H9 (cell line): ENCODE results near the gene CELF4. TPM values are rescaled to one million over a fixed set of nuclear protein-coding genes. Genes with fewer than 3 reads are reported as not detected.

Experiments
- DNase-seq: peaks from one replicate; pipeline ENCODE4 v3.0.0-alpha.2; 2017
- H2AFZ ChIP-seq: one replicate; pipeline ENCODE4 v1.6.1; 2013; ENCODE audit warnings: mild to moderate bottlenecking, low read length, control low read depth, moderate library complexity
- H2AK5ac ChIP-seq: 2 replicates; pipeline ENCODE4 v1.6.1; 2013; ENCODE audit warnings: low read length, control low read depth, mixed read lengths; ENCODE audit not compliant: insufficient read length
- H2BK120ac ChIP-seq: one replicate; pipeline ENCODE4 v1.6.1; 2013; ENCODE audit warnings: low read depth, mild to moderate bottlenecking, low read length, control low read depth, inconsistent platforms; ENCODE audit not compliant: poor library complexity, severe bottlenecking
- H2BK12ac ChIP-seq: 2 replicates; pipeline ENCODE4 v1.6.1; 2013; ENCODE audit warnings: low read length, control low read depth, mixed read lengths, low read depth; ENCODE audit not compliant: insufficient read length
- H2BK15ac ChIP-seq: 2 replicates; pipeline ENCODE4 v1.6.1; 2013; ENCODE audit warnings: low read depth, low read length, control low read depth
- H2BK20ac ChIP-seq: one replicate; pipeline ENCODE4 v1.6.1; 2013; ENCODE audit warnings: low read depth, mild to moderate bottlenecking, low read length, control low read depth, inconsistent platforms; ENCODE audit not compliant: poor library complexity, severe bottlenecking
- H2BK5ac ChIP-seq: 2 replicates; pipeline ENCODE4 v1.6.1; 2013; ENCODE audit warnings: low read length, control low read depth, mixed read lengths; ENCODE audit not compliant: insufficient read length
- H3K14ac ChIP-seq: 2 replicates; pipeline ENCODE4 v1.6.1; 2013; ENCODE audit warnings: low read length, control low read depth; ENCODE audit not compliant: insufficient read depth
- H3K18ac ChIP-seq: 2 replicates; pipeline ENCODE4 v1.6.1; 2013; ENCODE audit warnings: low read depth, mild to moderate bottlenecking, mixed read lengths, low read length, control low read depth; ENCODE audit not compliant: insufficient read length
- H3K23ac ChIP-seq: 2 replicates; pipeline ENCODE4 v1.6.1; 2013; ENCODE audit warnings: low read length, control low read depth, mixed read lengths, low read depth; ENCODE audit not compliant: insufficient read length
- H3K23me2 ChIP-seq: 2 replicates; pipeline ENCODE4 v1.6.1; 2013; ENCODE audit warnings: low read depth, mild to moderate bottlenecking, mixed read lengths, low read length, control low read depth; ENCODE audit not compliant: insufficient read length, poor library complexity, severe bottlenecking
- H3K27ac ChIP-seq: 2 replicates; pipeline ENCODE4 v1.5.1; 2013; ENCODE audit warnings: low read length, control low read depth, mixed read lengths, low read depth; ENCODE audit not compliant: insufficient read length
- H3K27me3 ChIP-seq: 2 replicates; pipeline ENCODE4 v1.6.1; 2013; ENCODE audit warnings: low read length, control low read depth, inconsistent platforms; ENCODE audit not compliant: insufficient read depth
- H3K4ac ChIP-seq: 2 replicates; pipeline ENCODE4 v1.6.1; 2013; ENCODE audit warnings: low read depth, mild to moderate bottlenecking, control low read depth, inconsistent platforms, low read length, moderate library complexity
- H3K4me1 ChIP-seq: 2 replicates; pipeline ENCODE4 v1.6.1; 2013; ENCODE audit warnings: low read length, control low read depth, inconsistent platforms; ENCODE audit not compliant: insufficient read depth
- H3K4me2 ChIP-seq: 2 replicates; pipeline ENCODE4 v1.6.1; 2013; ENCODE audit warnings: low read length, control low read depth, mixed read lengths; ENCODE audit not compliant: insufficient read length, insufficient read depth
- H3K56ac ChIP-seq: 2 replicates; pipeline ENCODE4 v1.6.1; 2013; ENCODE audit warnings: low read depth, mild to moderate bottlenecking, mixed read lengths, low read length, control low read depth; ENCODE audit not compliant: insufficient read length
- H3K79me1 ChIP-seq: 2 replicates; pipeline ENCODE4 v1.6.1; 2013; ENCODE audit warnings: low read depth, mild to moderate bottlenecking, moderate library complexity, low read length, control low read depth, inconsistent platforms; ENCODE audit not compliant: insufficient read depth, poor library complexity, severe bottlenecking
- H3K79me2 ChIP-seq: 2 replicates; pipeline ENCODE4 v1.6.1; 2013; ENCODE audit warnings: low read length, control low read depth, inconsistent platforms; ENCODE audit not compliant: insufficient read depth
- H3K9ac ChIP-seq: 2 replicates; pipeline ENCODE4 v1.6.1; 2013; ENCODE audit warnings: low read length, control low read depth, mixed read lengths; ENCODE audit not compliant: insufficient read length; ENCODE audit errors: extremely low read depth
- H3K9me3 ChIP-seq: one replicate; pipeline ENCODE4 v1.6.1; 2013; ENCODE audit warnings: low read depth, low read length, inconsistent platforms; ENCODE audit not compliant: control insufficient read depth
- H3T11ph ChIP-seq: one replicate; pipeline ENCODE4 v1.6.1; 2013; ENCODE audit warnings: mild to moderate bottlenecking, low read length, control low read depth, inconsistent platforms
- H4K20me1 ChIP-seq: one replicate; pipeline ENCODE4 v1.6.1; 2013; ENCODE audit not compliant: control insufficient read depth, insufficient read length, insufficient read depth
- H4K5ac ChIP-seq: 2 replicates; pipeline ENCODE4 v1.6.1; 2013; ENCODE audit warnings: low read depth, mild to moderate bottlenecking, mixed read lengths, low read length, control low read depth; ENCODE audit not compliant: insufficient read length
- H4K8ac ChIP-seq: replicated peaks from 2 replicates; pipeline ENCODE4 v1.6.1; 2013; ENCODE audit warnings: low read length, control low read depth, mixed read lengths, low read depth; ENCODE audit not compliant: insufficient read length
- H4K91ac ChIP-seq: 2 replicates; pipeline ENCODE4 v1.6.1; 2013; ENCODE audit warnings: low read depth, mild to moderate bottlenecking, moderate library complexity, mixed read lengths, low read length, control low read depth; ENCODE audit not compliant: insufficient read length
- H3K27ac Mint-ChIP-seq, 3 experiments: 2 replicates in 2 of 3; 3 replicates in 1 of 3; pipeline ENCODE4 v1.8.0; 2020 to 2021; ENCODE audit warnings: mixed read lengths in 3 of 3, mild to moderate bottlenecking in 1 of 3, moderate library complexity in 1 of 3
- H3K27me3 Mint-ChIP-seq: 2 replicates; pipeline ENCODE4 v1.8.0; 2021; ENCODE audit warnings: low read depth, mild to moderate bottlenecking, moderate library complexity, mixed read lengths
- H3K36me3 Mint-ChIP-seq, 3 experiments: 2 replicates in 2 of 3; 3 replicates in 1 of 3; pipeline ENCODE4 v1.8.0; 2020 to 2021; ENCODE audit warnings: low read depth in 3 of 3, mixed read lengths in 3 of 3; ENCODE audit not compliant: insufficient read depth in 1 of 3
- H3K4me1 Mint-ChIP-seq, 2 experiments: 2 replicates each; pipeline ENCODE4 v1.8.0; 2020; ENCODE audit warnings: mixed read lengths in 2 of 2
- H3K4me3 Mint-ChIP-seq, 2 experiments: 2 replicates in 1 of 2; 3 replicates in 1 of 2; pipeline ENCODE4 v1.8.0; 2020 to 2021; ENCODE audit warnings: mild to moderate bottlenecking in 2 of 2, mixed read lengths in 2 of 2, moderate library complexity in 1 of 2
- H3K9me3 Mint-ChIP-seq, 2 experiments: 2 replicates in 1 of 2; 3 replicates in 1 of 2; pipeline ENCODE4 v1.8.0; 2020; ENCODE audit warnings: mild to moderate bottlenecking in 2 of 2, mixed read lengths in 2 of 2, moderate library complexity in 1 of 2
- CTCF ChIP-seq: fragments of 200-600 bp; sonication (generic); conservative IDR thresholded peaks from 3 replicates; pipeline ENCODE4 v1.8.0; 2021; ENCODE audit warnings: antibody characterized with exemption, mild to moderate bottlenecking
- WGBS: extraction: QIAGEN DNeasy Blood & Tissue Kit; methylation state at CpG from one replicate; pipeline ENCODE4 v1.1.7; 2013; ENCODE audit warnings: missing lambda C conversion rate, low lambda C conversion rate, mixed read lengths; ENCODE audit not compliant: insufficient read length; ENCODE audit errors: extremely low coverage; 5-methylcytosine and 5-hydroxymethylcytosine counted together
- total RNA-seq: library from RNA; stranded (reverse); gene quantifications from 2 replicates; pipeline ENCODE4 v1.2.1, GENCODE V29; 2021

The CELF4 gene
- total RNA-seq, 1 experiment from 2014 or later: 1.1 TPM

- no peak overlapping the region for H3K4ac ChIP-seq
- Mint-ChIP-seq H3K27ac (peak overlapping the region in 1 of 3 experiments; percentile 18; a peak in 1 of 7 replicates), H3K36me3 (peaks cover 0 to 5% (median 0%) of the 10 kb centered on the region in 3 experiments; a peak in 2 of 7 replicates), H3K4me1 (no peaks in the 10 kb centered on the region), H3K27me3 (peaks cover 9% of the 10 kb centered on the region), H3K4me3 (no peak overlapping the region), H3K9me3 (peaks cover 2 to 4% of the 10 kb centered on the region in 2 experiments; a peak in 2 of 5 replicates)
- no peaks in the 10 kb centered on the region for H3K9me3 ChIP-seq
- H4K8ac ChIP-seq: no peak overlapping the region
- no peak overlapping the region for H2BK12ac ChIP-seq
- H3K27me3 ChIP-seq: no peaks in the 10 kb centered on the region
- H3K56ac ChIP-seq: no peak overlapping the region
- no peak for TF ChIP-seq CTCF
- no peak overlapping the region for H3K14ac ChIP-seq
- H3K79me2 ChIP-seq: no peaks in the 10 kb centered on the region
- H3K23ac ChIP-seq: no peak overlapping the region
- no peak overlapping the region for H3K27ac ChIP-seq
- no peak overlapping the region for H3K4me2 ChIP-seq
- no peak overlapping the region for H2AK5ac ChIP-seq
- H3K4me1 ChIP-seq: no peaks in the 10 kb centered on the region
- no peak overlapping the region for H4K91ac ChIP-seq
- no peaks in the 10 kb centered on the region for H3K23me2 ChIP-seq
- no peak overlapping the region for H2BK20ac ChIP-seq
- H2AFZ ChIP-seq: no peak overlapping the region
- no peaks in the 10 kb centered on the region for H4K20me1 ChIP-seq
- no peaks in the 10 kb centered on the region for H3K79me1 ChIP-seq
- DNase-seq: no peak
- no peak overlapping the region for H2BK120ac ChIP-seq
- no peak overlapping the region for H3K9ac ChIP-seq
- H3K18ac ChIP-seq: no peak overlapping the region
- H4K5ac ChIP-seq: no peak overlapping the region
- no peak overlapping the region for H2BK5ac ChIP-seq
- no CpG with 5 or more reads among the region's 11 CpGs for WGBS
- no peak overlapping the region for H3T11ph ChIP-seq
- no peak overlapping the region for H2BK15ac ChIP-seq
Measured at GRCh38 chr18:37607281-37607680, 41.7 kb upstream of the CELF4 start.
